SKM-1 (cell line): ENCODE results near the gene CACNA2D4.

Source experiments
- DNase-seq: peaks from one replicate; lab custom pipeline; 2025; ENCODE audit not compliant: unreplicated experiment; lab: John Stamatoyannopoulos, UW

Gene CACNA2D4

DNA sequence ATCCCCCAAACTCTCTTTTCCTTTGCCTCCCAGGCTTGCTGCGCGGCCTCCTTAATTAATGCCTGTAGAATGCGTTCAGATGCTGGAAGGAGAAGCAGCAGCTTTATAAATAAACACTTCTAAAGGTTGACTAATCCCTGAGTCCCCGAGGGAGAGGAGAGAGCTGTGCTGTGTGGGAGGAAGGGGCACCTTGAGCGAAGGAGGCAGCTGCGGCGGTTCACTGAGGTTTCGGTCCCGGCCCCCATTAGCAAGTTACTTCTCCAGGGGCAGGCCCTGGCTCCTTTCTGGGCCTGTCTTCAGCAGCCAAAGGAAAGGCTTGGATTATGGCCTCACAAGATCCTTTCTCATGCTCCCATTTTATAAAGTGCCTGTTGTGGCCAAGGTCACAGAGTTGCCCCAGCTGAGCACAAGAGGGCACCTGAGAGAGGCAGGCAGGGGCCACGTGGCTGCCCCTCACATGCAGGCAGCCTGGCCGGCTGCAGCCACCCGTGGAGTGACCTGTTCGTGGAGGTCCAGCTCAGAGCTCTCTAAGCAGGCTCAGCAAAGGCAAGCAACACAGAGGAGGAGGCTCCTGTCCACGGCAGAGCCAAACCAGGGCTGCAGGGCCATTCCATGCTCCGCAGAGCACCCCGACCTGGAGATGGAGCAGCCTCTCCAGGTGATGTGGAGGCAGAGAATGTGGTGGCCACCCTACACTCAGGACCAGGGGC, 15.0 kb upstream of the CACNA2D4 start:
- no peak for DNase-seq

DNA sequence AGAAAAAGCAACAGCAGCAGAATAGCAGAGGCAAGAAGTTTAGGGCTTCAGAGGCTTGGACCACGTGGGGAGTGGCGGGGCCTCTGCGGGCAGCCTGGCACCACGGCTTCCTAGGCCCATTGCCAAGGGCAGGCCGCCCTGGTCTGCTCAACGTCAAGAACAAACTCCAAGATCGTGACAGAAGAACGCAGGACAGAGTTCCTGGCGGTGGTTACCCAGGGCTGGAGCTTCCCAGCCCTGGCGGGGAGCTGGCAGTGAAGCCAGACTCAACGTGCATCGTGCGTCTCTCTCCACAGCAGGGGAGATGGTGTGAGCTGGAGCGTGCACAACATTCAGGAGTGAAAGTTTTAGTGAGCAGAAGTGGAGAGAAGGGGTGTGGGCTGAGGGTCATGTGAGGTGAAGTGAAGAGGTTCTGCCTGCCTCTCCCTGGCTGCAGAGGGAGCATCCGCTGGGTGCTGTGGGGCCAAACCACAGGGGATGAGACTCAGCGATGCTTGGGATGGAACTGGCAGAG, 13.9 kb upstream of the CACNA2D4 start:
- no peak for DNase-seq

DNA sequence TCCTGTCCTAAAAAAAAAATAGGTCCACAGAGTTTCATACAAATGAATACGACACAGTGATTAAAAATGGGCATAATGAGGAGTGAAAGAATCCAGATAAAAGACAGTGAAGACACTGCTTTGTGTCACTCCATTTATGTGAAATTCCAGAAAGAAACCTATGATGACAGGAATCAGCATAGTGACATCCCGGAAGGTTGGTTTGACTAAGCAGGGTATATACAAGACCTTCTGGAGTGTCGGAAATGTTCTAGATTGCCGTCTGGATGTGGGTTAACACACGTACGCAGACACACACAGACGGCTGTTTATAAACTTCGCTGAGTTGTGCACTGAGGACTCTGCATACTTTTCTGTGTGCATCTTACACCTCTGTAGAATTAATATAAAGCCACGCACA, 13.2 kb upstream of the CACNA2D4 start:
- no peak for DNase-seq

GRCh38 chr12:1930803-1931597, 12.5 kb upstream of the CACNA2D4 start:
- no peak for DNase-seq

GRCh38 chr12:1929985-1930802, 11.7 kb upstream of the CACNA2D4 start:
- DNase-seq: no peak

- no peak for DNase-seq
Measured at GRCh38 chr12:1929241-1929984, 11.0 kb upstream of the CACNA2D4 start.

GRCh38 chr12:1928439-1929121, 10.1 kb upstream of the CACNA2D4 start:
- no peak for DNase-seq

DNA sequence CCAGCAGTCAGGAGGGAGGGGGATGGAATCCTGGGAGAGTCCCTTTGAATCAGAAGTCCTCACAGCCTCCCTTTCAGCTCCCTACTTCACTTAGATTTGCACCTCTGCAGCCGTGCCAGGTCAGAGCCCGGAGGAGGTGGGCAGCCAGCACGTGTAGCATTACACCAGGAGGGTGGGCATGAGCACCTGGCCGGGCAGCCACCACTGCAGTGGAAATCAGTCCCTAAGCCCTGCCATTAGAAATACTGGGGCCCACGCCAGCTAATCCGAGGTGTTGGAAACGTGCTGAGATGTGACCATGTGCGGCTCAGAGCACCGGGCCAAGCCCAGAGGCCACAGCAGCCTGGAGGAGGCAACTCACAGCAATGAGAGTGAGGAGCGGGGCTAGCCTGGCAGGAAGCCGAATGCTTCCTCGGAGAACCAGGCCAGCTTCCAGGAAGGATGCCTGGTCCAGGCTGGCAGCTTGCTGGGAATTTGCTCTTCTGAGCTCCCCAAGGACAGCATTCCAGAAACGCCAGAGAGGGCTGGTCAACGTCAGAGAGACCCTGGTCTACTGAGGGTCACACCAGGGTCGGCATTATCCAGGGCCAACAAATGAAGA, 9.4 kb upstream of the CACNA2D4 start:
- DNase-seq: no peak

DNA sequence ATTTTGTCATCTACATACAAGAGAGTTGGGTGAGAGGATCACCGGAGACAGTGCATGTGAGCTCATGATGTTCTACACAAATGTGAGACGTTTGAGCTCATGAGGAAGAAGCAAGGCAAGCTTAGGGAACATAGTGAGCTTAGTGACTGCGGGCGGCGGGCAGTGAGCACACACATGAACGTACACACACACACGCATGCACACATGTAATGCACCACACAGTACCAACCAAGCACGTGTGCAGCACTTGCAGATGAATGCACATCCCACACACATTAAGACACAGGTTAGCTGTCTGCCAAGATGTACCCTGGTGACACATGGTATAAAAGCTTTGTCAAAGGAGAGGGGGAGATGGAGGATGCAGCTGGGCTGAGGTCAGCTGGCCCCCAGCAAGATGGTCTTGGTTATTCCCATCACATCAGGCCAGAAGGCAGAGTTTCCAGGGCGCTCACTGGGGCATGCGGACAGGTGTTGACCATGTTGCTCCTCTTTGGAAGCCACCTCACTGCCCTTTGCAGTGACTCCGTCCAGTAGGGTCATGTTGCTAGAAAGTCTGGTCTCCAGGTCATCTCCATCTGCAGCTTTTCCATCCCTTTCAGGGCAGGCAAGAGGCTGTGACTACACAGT, 8.7 kb upstream of the CACNA2D4 start:
- no peak for DNase-seq

- no peak for DNase-seq
Measured at GRCh38 chr12:1926251-1926657, 7.8 kb upstream of the CACNA2D4 start.

GRCh38 chr12:1925684-1926006, 7.2 kb upstream of the CACNA2D4 start:
- DNase-seq: no peak

GRCh38 chr12:1924996-1925683, 6.7 kb upstream of the CACNA2D4 start:
- DNase-seq: peak; percentile 11

- DNase-seq: no peak
Measured at GRCh38 chr12:1922985-1923384, 4.5 kb upstream of the CACNA2D4 start.

GRCh38 chr12:1922075-1922709, 3.7 kb upstream of the CACNA2D4 start:
- DNase-seq: no peak

DNA sequence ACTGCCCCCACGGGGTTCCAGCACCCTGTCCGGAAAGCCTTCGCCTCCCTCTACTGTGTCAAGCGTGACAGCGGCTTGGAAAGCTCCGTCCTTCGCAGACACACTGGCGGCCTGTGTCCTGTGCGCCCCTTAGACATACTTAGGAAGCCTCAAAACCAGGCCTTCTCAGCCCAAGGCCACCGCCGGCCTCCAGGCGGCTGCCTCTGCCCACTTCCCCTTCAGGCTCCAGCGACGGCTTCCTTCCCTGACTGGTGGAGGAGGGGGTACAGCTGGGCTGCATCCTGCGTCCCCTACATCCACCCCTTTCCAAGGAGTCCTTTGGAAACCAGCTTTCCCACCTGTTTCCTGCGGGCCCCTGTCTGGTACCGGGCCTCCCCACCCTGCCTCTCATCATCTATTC, 2.5 kb upstream of the CACNA2D4 start:
- peak; percentile 34 for DNase-seq

- no peak for DNase-seq
Measured at GRCh38 chr12:1920436-1920835, 2.0 kb upstream of the CACNA2D4 start.

DNA sequence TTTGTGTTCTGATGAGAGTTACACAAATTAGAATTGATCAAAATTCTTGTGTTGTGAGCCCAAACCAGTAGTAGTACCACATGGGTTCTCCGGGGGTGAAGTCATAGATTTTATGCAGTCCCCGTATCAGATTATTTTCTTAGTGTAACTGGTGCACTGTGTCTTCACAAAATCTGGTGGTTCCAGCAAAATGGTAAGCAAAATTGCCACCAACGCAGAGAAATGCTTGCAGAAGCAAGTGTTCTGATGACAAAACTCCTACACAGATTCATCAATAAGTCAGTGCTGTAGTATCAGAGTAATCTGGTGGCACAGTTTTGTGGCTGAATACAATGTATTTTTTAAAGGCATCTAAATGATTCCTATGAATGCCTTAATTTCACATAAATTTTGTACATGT, 1.3 kb upstream of the CACNA2D4 start:
- no peak for DNase-seq

DNA sequence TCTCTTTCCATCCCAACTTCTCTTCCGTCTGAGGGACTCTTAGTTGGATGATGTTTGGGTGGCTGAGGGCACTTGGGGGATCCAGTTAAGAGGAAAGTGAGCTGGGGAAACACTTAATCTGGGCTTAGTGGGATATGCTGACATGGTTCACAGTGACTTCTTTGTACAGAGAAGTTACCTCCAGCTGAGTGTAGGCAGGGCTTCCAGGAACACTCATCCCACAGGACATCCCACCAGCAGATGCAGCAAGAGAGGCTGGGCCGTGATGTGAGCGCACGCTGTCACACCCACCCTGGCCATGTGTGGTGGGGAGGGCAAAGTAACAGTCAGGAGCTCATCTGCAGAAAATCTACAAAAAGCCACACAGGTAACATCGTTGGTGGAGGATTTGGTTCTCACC, 832 bp upstream of the CACNA2D4 start:
- no peak for DNase-seq

DNA sequence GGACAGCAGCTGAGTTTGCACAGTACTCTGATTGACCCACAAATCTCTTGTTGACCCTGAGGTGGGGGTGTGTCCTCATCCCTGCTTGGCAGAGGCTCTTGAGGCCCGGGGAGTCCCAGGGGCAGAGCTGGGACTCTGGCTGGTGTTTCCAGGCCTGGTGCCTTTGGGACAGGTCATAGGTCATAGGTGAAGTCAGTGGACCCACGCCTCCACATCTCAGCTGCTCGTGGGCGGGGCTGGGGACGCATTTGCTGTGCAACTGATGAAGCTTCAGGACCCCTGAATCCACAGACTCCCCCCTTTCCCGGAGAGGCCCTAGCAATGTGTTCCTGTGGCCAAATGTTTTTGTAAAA, 408 bp upstream of the CACNA2D4 start:
- no peak for DNase-seq
